Endothelial cell (in vitro differentiated cells): ENCODE results near the gene ZNF613. TPM values are rescaled to one million over a fixed set of nuclear protein-coding genes. Genes with fewer than 3 reads are reported as not detected.
A peak's percentile ranks its signal among the peaks of the same experiment; 100 is the strongest.
"Not testable (repeated sequence)": the region's sequence is repeated elsewhere in the genome, so short reads cannot be mapped to it uniquely, and the experiment has no call there.

Source experiments
- DNase-seq: peaks from one replicate; pipeline ENCODE4 v3.0.0; 2021; ENCODE audit warnings: low spot score
- H3K27ac Mint-ChIP-seq: one replicate; pipeline ENCODE4 v1.8.0; 2021; ENCODE audit warnings: mixed read lengths, inconsistent platforms; ENCODE audit not compliant: unreplicated experiment
- H3K27me3 Mint-ChIP-seq: one replicate; pipeline ENCODE4 v1.8.0; 2021; ENCODE audit warnings: mild to moderate bottlenecking, moderate library complexity, mixed read lengths, inconsistent platforms; ENCODE audit not compliant: unreplicated experiment
- H3K36me3 Mint-ChIP-seq: one replicate; pipeline ENCODE4 v1.8.0; 2021; ENCODE audit warnings: mild to moderate bottlenecking, low read depth, mixed read lengths, inconsistent platforms; ENCODE audit not compliant: unreplicated experiment
- H3K4me1 Mint-ChIP-seq: one replicate; pipeline ENCODE4 v1.8.0; 2021; ENCODE audit warnings: mild to moderate bottlenecking, mixed read lengths, inconsistent platforms; ENCODE audit not compliant: unreplicated experiment
- H3K4me3 Mint-ChIP-seq: one replicate; pipeline ENCODE4 v1.8.0; 2021; ENCODE audit warnings: mild to moderate bottlenecking, mixed read lengths, inconsistent platforms; ENCODE audit not compliant: unreplicated experiment
- H3K9me3 Mint-ChIP-seq: one replicate; pipeline ENCODE4 v1.8.0; 2021; ENCODE audit warnings: mixed read lengths, inconsistent platforms; ENCODE audit not compliant: unreplicated experiment
- CTCF ChIP-seq: fragments of 200-600 bp; sonication (generic); IDR thresholded peaks from one replicate; pipeline ENCODE4 v1.5.0; 2021; ENCODE audit warnings: antibody characterized with exemption; ENCODE audit not compliant: unreplicated experiment
- total RNA-seq: library from RNA; stranded (reverse); fragmentation: NEBNext Ultra II Directional; extraction: Animal tissue kit (Norgen Biotek cat#: 25700); gene quantifications from one replicate; pipeline ENCODE4 v1.2.1, GENCODE V29; 2021; ENCODE audit not compliant: unreplicated experiment

Gene ZNF613
- total RNA-seq, 1 donor from 2014 or later, result 10.9 TPM

GRCh38 chr19:51905206-51905605 lies 22.1 kb upstream of the ZNF613 start:
- TF ChIP-seq CTCF, result no peak
- Mint-ChIP-seq H3K27me3 (no peaks in the 10 kb centered on the region), H3K4me3 (peak overlapping the region; percentile 100), H3K4me1 (peaks cover 18% of the 10 kb centered on the region), H3K9me3 (peaks cover 23% of the 10 kb centered on the region), H3K27ac (peak overlapping the region; percentile 95), H3K36me3 (peaks cover 40% of the 10 kb centered on the region)
- no peak for DNase-seq

- peaks cover 35% of the 10 kb centered on the region for H3K36me3 Mint-ChIP-seq
- peak overlapping the region; percentile 100 for H3K4me3 Mint-ChIP-seq
- H3K9me3 Mint-ChIP-seq, result peaks cover 20% of the 10 kb centered on the region
- peak overlapping the region; percentile 30 for H3K27ac Mint-ChIP-seq
- DNase-seq, H3K27me3 Mint-ChIP-seq: not testable (repeated sequence)
- H3K4me1 Mint-ChIP-seq, result peaks cover 18% of the 10 kb centered on the region
Measured at GRCh38 chr19:51905639-51906038, 21.6 kb upstream of the ZNF613 start.

- not testable (repeated sequence) for H3K27ac Mint-ChIP-seq, H3K27me3 Mint-ChIP-seq, DNase-seq
- Mint-ChIP-seq H3K4me1 (peaks cover 18% of the 10 kb centered on the region), H3K9me3 (peaks cover 16% of the 10 kb centered on the region), H3K4me3 (peak overlapping the region; percentile 45), H3K36me3 (peaks cover 31% of the 10 kb centered on the region)
Measured at GRCh38 chr19:51906108-51906507, 21.2 kb upstream of the ZNF613 start.

DNA sequence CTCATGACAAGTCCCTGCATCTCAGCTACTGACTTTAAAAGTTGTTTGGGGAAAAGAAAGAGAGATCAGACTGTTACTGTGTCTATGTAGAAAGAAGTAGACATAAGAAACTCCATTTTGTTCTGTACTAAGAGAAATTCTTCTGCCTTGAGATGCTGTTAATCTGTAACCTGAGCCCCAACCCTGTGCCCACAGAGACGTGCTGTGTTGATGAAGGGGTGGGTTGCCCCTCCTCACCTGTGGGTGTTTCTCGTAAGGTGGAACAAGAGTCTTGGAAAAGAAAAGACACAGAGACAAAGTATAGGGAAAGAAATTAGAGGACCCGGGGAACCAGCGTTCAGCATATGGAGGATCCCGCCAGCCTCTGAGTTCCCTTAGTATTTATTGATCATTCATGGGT lies 19.3 kb upstream of the ZNF613 start:
- Mint-ChIP-seq H3K4me1 (peaks cover 14% of the 10 kb centered on the region), H3K36me3 (peaks cover 18% of the 10 kb centered on the region), H3K9me3 (peaks cover 16% of the 10 kb centered on the region)
- H3K27me3 Mint-ChIP-seq, H3K27ac Mint-ChIP-seq, H3K4me3 Mint-ChIP-seq, DNase-seq: not testable (repeated sequence)

DNA sequence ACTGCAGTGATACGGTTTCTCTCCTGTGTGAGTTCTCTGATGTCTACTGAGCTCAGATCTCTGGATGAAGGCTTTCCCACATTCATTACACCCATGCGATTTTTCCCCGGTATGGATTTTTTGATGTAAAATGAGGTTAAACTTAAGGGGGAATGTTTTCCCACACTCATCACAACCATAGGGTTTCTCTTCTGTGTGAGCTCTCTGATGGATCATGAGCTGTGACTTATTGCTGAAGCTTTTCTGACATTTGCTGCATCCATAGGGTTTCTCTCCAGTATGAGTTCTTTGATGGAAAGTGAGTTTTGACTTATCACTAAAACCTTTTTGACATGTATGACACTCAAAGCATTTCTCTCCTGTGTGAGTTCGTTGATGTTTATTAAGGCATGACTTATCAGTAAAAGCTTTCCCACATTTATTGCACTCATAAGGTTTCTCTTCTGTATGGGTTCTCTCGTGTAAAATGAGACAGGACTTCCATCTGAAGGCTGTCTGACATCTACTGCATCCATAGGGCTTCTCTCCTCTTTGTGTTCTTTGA lies 11.9 kb upstream of the ZNF613 start:
- H3K9me3 Mint-ChIP-seq, result peaks cover 12% of the 10 kb centered on the region
- DNase-seq, result no peak
- H3K27me3 Mint-ChIP-seq, result peaks cover 1% of the 10 kb centered on the region
- H3K4me3 Mint-ChIP-seq, result no peak overlapping the region
- H3K4me1 Mint-ChIP-seq, result no peaks in the 10 kb centered on the region
- H3K36me3 Mint-ChIP-seq, result peaks cover 17% of the 10 kb centered on the region
- TF ChIP-seq CTCF, result no peak
- H3K27ac Mint-ChIP-seq, result no peak overlapping the region

- DNase-seq, result no peak
- Mint-ChIP-seq H3K4me3 (no peak overlapping the region), H3K4me1 (no peaks in the 10 kb centered on the region), H3K36me3 (peaks cover 23% of the 10 kb centered on the region), H3K9me3 (peaks cover 19% of the 10 kb centered on the region), H3K27ac (no peak overlapping the region), H3K27me3 (no peaks in the 10 kb centered on the region)
- no peak for TF ChIP-seq CTCF
Measured at GRCh38 chr19:51916167-51916566, 11.1 kb upstream of the ZNF613 start.
